HG03064 (cell line): Measurements from ENCODE around the gene C2orf42.
"Not testable (repeated sequence)": the region's sequence is repeated elsewhere in the genome, so short reads cannot be mapped to it uniquely, and the experiment has no call there.

Source experiments
- ATAC-seq: cut with Tn5 transposase; IDR thresholded peaks from one replicate; pipeline ENCODE4 v1.9.1; 2021; ENCODE audit warnings: low read depth; ENCODE audit not compliant: unreplicated experiment

C2orf42 gene

DNA sequence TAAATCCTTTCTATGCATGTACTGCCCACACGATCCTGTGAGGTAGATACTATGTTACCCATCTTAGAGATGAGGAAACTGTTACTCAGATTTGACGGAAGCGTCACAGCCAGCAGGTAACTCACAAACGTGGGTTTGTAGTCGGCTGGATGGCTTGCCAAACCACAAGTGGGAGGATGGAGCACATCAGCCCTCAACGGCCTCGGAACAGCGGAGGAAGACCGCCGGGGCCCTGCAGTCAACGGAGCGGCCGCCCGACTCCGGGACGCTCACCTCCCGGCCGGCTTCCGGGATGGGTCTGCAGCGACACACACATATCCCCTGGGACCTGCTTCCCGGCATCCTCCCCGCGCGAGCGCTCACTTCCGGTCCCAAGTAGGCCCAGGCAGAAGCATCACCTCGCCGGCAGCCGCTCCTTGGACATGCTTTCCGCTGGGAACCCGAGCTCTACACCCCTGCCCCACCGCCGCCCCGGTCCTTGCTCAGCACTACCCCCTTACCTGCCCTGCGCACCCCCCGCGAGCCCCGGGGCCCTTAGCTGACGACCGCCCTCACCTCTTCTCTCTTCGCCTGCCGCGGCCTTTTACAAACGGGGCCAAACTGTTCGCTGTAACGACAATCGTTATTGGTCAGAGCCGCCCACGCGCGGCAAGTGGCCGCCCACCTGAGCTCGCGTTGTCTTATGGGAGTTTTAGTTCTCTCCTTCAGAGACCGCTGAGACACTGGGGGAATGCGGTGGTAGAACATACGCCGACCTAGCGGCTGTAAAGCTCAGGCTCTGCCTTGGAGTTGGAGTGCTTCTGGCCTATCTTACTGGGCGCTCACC lies at the start of gene C2orf42:
TSS of gene C2orf42 (minus strand) at position 602 of the 826 bp plus-strand sequence. CDS start 9,034 bp downstream, outside the sequence.
- ATAC-seq = peak; percentile 81

DNA sequence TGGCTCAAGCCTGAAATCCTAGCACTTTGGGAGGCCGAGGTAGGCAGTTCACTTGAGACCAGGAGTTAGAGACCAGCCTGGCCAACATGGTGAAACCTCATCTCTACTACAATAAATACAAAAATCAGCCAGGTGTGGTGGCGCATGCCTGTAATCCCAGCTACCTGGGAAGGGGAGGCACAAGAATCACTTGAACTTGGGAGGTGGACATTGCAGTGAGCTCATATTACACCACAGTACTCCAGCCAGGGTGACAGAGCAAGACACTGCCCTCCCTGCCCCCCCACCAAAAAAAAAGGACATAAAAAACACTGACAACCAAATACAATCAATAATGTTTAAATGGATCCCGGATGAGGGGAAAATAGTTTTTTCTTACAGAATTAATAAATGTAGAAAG lies 49.8 kb upstream of the C2orf42 start:
- no peak for ATAC-seq

DNA sequence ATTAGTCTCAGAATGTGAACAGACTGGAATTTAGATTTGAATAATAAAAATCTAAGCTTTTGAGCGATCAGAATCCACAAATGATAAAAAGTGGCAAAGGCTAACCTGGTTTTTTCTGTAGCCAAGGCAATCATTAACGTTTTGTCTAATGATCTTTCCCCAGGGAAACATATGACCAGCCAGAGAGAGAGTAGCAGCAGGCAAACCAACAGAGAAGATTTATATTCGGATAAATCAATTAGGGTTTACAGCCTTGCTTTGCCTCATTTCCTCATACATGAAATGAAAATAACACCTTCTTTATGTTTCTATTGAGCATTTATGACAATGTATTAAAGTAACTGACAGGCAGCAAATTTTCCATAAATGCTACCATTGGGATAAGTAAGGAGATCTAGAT lies 43.1 kb upstream of the C2orf42 start:
- ATAC-seq = no peak

DNA sequence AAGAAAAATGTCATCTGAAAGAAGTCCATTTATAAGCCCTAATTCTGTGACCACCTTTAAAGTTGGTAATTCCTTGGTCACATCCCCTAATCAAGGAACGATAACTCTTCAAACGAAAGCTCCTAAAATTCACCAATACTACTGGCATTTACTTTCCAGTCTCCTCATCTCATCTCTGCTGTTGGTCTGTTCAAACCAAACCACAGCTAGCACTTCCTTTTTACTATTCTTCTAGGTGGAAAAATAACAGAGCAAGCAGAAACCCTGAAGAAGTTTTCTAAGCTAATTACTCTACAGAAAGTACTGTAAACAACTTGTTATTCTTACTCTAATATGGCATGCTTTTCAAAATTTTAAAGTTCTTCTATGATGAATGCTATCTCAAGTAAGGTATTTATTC lies 36.0 kb upstream of the C2orf42 start:
- ATAC-seq = no peak

DNA sequence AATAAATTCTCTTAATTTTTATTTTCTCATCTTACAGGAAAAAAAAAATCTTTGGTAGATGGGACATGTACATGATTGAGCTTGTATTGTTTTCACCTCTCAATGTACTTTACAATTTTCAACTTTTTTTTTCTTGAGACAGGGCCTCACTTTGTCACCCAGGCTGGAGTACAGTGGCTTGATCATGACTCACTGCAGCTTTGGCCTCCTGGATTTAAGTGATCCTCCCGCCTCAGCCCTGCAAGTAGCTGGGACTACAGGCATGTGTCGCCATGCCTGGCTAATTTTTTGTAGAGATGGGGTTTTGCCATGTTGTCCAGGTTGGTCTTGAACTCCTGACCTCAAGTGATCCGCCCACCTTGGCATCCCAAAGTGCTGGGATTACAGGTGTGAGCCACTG lies 32.5 kb upstream of the C2orf42 start:
- not testable (repeated sequence) for ATAC-seq

DNA sequence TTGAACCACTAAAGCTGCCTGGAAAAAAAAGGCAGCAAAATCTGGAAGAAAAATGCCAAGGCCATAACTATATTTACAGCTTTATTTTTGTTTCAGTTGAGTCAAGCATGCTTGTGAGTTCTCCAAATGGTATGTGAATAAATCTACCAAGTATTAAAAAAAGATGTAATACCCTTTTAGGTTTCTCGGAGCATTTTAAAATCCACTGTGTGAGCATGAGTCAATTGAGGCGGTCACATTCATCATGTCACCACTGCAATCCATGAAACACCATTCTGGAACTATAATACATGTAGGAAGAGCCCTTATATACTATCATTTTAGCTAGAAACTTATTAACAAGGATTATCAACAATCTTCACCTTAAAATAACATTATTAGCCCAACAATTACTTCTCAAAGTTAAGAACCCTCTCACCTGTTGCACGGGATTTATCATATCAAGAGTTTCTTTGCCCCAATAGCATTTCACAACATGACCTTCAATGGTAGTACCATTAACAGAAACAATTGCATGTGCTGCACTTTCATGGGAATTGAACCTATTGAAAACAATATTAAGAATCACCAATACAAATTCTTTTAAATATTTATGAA lies 24.2 kb upstream of the C2orf42 start:
- no peak for ATAC-seq

DNA sequence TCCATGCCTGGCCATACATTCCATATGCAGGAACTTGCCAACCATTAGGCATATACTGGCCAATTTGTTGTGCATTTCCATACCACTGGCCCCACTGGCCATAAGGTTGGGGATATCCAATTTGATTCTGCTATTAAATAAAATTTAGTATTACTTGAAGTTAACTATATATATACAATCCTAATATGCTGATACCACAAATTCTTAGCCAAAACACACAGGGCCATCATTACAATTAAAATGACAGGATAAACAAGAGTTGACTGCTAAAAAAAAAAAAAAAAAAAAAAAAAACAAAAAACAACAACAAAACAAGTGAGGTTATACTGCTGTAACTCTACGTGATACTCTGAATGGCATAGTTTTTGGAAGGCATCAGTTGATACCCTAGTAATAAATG lies 23.5 kb upstream of the C2orf42 start:
- no peak for ATAC-seq

DNA sequence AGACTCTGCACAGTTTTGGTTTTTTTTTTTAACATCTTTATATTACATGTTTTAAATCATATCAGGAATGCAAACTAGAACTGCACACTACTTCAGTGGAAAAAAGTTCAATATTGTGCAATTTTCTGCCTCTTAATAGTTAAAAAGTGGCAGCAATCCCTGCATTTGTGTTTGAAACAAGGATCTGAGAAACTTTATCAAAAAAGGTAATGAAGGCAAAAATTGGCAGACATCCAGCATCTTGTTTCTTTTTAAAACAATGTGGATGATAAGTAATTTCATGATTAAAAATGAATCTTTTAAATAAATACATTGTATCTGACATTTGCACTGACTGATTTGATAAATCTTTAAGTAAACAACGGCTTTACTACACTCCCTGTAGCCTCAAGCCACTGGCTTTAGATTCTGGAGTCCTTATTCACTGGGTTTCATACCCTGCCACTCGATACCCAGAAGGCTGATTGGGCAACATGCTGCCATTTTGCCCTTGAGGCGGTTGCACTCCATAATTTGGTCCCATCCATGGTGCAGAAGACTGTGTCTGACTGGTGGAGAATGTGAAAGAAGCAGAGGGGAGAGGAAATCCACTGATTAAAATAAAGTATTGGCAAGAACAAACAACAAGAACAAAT lies 21.6 kb upstream of the C2orf42 start:
- ATAC-seq = no peak

DNA sequence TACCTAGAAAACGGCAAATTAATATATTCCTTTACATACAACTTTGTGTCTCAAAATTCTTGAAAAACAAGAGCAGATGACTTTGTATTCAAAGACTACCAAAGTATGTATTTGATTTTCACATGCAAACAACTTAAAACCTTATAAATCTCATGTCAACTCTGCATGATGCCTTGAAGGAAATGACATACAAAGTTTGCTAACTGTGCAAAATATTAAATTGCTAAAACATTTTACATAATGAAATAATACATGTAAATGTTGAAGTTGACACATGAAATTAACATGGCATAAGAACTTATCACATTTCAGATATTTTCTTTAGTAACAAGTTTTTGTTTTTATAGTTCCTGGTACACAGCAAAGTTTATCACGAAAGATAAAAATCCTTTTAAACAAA lies 20.8 kb upstream of the C2orf42 start:
- no peak for ATAC-seq

DNA sequence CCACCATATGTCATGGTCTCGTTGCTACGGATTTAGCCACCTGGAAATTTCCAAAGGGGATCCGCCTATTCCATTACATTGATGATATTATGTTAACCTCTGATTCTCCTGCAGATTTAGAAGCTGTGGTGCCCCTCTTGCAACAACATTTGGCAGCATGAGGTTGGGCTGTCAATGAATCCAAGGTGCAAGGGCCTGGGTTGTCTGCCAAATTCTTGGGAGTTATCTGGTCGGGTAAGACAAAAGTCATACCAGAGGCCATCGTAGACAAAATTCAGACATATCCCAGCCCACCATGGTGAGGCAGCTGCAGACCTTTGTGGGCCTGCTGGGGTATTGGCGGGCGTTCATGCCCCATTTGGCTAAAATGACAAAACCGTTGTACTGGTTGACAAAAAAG lies 13.6 kb upstream of the C2orf42 start:
- no peak for ATAC-seq

DNA sequence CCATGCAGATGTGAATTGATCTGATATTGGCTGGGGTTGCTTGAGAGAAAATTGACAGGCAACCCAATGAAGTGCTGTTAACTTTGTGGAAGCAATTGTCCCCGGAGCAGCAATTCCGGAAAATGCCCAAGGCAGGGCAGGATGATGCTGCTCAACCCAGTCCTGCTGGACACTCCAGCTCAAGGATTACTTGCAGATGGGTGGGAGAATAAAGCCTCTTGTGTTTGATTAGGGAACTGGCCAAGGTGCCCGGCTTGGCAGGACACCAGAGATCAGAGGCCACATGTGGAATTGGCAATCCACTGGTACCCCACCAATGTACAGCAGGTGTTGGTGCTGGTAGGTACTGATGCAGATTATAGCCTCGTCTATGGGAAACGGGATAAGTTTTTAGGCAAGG lies 12.3 kb upstream of the C2orf42 start:
- no peak for ATAC-seq

DNA sequence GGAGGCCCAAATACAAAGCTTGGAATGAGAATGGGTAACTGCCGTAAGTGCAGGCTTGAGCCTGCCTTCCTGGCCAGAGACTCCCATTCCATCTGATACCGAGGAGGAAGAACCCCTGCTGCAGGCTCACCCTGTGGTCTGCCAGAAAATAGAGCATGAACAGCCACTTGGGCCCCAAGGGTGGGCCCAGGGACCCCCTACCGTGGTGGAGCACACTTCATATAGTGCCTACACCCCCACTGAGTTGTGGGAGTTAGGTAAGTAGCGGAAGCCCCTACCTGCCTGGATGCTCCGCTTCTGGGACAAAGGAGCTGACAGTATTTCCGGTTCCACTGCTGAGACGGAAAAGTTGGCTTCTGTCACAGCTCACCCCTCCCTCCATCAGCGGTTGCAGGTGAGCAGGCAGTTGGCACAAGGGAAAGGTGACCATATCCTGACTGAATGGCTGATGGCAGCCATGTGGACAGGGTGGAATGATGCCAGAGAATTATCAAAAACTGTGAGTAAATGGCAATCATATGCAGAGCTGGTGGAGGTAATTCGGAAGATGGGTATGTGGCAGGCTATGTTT lies 11.5 kb upstream of the C2orf42 start:
- ATAC-seq = no peak

DNA sequence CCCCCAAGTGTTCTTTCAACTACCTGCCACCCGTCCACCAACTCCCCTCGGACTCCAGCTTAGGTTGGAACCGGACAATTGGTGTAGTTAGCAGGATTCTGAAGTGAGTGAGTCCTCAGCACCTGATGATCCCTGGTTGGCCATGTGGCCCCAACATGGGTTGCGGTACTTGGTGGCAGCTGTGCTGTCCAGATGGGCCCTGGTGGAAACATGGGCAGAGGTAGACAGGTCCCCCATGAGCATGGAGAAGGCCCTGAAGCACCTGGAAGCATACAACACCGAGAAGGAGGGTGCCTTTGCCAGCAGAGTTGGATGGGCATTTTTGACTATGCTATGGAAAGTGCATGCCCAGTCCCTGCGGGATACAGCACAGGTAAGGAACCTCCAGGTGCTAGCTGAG lies 11.0 kb upstream of the C2orf42 start:
- ATAC-seq = no peak

DNA sequence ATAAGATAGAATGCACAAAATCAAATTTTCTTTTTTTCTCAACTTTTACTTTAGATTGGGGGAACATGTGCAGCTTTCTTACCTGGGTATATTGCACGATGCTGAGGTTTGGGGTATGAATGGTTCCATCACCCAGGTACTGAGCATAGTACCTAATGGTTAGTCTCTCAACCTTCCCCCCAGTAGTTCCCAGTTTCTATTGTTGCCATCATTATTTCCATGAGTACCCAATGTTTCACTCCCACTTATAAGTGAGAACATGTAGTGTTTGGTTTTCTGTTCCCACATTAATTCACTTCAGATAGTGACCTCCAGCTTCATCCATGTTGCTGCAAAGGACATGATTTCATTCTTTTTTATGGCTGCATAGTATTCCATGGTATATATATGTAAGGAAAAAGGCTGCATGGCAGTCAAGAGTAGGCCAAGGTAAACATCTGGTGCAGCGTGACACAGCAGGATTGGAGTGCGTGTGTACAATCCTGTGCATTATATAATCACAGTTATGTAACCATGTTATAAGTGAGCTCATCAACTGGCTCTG lies 10.5 kb upstream of the C2orf42 start:
- no peak for ATAC-seq

DNA sequence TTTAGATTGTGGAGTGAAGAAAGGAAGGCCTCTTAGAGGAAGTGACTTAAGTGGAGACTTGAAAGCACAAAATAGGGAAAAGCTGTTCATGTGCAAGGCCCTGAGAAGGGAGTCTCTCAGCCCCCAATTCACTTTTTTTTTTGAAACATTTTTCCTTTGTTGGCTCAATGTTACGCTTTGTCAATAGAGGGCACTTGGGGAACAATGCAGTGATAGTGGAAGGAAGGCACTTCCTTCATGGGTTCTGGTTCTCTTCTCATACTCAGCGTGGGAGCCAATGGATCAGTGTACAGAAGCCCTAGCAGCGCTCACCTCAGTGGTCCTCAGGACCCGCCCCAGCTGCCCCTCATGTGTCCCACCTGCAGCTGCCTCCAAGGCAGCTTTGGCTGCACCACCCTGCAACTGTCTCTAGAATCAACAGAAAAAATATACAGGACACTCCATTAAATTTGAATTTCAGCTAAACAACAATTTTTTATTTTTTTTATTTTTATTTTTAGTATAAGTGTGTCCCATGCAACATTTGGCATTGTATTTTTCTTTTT lies 8.6 kb upstream of the C2orf42 start:
- ATAC-seq = no peak

DNA sequence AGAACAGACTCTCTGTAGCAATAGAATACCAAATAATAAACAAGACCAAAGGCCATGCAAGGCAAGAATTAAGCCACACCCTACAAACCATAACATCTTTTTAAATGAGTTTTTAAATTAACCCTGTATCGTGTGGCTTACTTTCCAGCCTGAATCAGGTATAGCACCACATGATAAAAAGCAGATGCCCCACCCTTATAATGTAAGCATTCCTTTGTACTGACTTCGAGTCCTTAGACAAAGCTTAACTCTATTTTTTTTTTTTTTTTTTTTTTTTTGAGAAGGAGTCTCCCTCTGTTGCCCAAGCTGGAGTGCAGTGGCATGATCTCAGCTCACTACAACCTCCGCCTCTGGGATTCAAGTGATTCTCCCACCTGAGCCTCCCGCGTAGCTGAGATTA lies 1.7 kb upstream of the C2orf42 start:
- ATAC-seq = no peak

DNA sequence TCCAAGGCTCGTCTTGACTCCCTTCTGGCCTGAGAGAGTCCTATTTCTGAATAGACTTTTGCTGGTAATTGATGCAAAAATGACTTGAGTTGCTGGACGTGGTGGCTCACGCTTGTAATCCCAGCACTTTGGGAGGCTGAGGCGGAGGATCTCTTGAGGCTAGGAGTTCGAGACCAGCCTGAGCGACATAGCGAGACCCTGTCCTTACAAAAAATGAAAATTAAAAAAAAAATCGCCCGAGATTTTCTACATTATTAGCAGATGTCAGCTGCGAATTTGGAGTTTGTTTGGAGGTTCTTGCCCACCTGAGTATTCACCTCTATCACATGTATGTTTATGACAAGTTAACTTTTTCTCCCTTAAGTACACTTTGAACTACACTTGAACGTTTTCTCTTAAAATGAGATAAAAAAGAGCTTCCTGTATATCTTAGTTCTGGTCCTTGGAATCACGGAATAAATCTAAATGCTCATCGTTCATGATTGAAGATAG lies 471 bp upstream of the C2orf42 start:
- ATAC-seq = no peak

DNA sequence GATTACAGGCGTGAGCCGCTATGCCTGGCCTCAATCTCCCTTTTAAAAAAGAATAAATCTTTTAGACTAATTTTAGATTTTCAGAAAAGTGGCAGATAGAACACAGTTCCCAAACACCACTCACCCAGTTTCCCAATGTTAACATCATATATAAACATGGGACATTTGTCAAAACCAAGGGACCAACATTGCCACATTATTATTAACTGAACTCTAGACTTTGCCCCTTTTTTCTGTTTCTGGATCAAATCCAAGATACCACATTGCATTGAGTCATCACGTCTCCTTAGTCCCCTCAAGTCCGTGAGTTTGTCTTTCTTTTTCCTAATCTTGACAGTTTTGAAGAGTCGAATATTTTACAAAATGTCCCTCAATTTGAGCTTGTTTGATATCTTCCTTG lies 2.4 kb downstream of the C2orf42 start:
- ATAC-seq = no peak

DNA sequence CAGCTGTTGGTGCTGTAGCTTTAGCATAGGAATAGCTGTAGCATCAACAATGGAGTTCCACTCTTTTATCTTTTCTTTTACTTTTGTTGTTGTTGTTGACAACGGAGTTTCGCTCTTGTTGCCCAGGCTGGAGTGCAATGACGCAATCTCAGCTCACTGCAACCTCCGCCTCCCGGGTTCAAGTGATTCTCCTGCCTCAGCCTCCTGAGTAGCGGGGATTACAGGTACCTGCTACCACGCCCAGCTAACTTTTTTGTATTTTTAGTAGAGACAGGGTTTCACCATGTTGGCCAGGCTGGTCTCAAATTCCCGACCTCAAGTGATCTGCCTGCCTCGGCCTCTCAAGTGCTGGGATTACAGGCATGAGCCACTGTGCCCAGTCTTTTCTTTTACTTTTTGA lies 3.6 kb downstream of the C2orf42 start:
- not testable (repeated sequence) for ATAC-seq

DNA sequence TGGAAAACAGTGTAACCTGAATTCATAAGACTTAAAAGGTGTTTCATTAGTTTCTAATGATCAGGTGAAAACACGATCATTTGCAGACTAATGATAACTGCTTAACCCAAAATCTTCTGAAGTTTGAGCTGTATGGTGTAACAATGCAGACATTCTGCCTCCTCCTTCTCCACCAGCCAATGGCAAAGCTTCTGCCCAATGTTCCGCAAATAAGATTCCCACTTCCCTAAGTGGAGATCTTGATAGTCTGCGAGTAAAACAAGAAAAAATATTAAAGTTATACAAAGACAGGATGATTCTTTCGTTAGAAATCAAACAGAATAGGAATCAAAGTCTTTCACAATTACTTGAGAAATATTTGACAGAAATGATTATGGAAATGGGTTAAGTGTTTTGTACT lies 8.1 kb downstream of the C2orf42 start:
- no peak for ATAC-seq
